Right hindlimb (tissue), 1 donor: ENCODE results near the gene PSAT1.
A peak's percentile ranks its signal among the peaks of the same experiment; 100 is the strongest.

Experiments used
- DNase-seq: peaks from one replicate; pipeline ENCODE4 v3.0.0-alpha.2; 2018

The PSAT1 gene

GRCh38 chr9:78319197-78320029 is 22.5 kb downstream of the PSAT1 start:
- peak; percentile 42 for DNase-seq

GRCh38 chr9:78320030-78320693 is 23.2 kb downstream of the PSAT1 start:
- no peak for DNase-seq

GRCh38 chr9:78320875-78321496 is 24.1 kb downstream of the PSAT1 start:
- DNase-seq, result no peak

DNA sequence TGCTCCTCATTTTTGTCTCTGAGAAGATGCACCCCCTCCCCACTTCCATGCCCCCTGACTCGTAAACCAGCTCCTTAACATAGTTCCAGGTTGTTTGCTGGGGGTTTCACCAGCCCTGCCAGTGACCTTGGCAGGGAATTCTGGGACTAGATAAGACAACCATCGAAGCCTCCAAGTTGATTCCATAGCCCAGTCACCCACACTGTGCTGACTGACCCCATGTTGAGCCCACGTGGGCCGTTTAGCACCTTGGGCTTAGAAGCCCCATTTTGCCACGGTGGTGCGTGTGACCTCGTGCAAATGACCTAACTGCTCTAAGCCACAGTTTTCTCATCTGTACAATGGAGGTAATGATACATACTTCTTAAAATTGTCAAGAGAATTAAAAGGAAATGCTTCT is 24.6 kb downstream of the PSAT1 start:
- DNase-seq, result no peak

GRCh38 chr9:78324068-78324650 is 27.2 kb downstream of the PSAT1 start:
- DNase-seq, result no peak

- DNase-seq, result no peak
These were observed 27.8 kb downstream of the PSAT1 start for GRCh38 chr9:78324682-78325081.

GRCh38 chr9:78325343-78325742 is 28.4 kb downstream of the PSAT1 start:
- DNase-seq, result peak; percentile 67

DNA sequence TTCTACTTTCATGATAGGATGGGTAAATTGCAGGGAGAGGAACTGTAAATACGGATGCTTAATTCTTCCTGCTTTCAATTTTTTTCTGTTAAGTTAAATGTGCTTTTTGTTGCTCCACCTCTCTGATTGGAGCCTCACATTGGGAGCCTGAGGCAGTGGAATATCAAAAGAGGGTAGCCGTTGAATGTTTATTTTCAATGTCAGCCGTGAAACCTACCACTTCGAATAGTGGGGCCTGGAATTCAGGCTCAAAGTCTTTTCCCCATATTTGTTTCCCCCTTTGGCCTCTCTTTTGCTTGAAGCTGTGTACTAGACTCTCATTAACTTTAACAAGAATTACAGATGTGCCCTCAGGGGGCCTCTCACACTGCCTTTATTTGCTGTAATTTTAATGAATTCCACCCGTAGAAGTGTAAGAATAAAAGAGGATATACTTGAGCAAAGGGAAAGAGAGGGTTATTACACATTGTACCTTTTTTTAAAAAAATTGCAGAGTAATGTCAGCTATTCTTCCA is 29.0 kb downstream of the PSAT1 start:
- DNase-seq, result no peak

GRCh38 chr9:78326564-78326963 is 29.6 kb downstream of the PSAT1 start:
- no peak for DNase-seq

DNA sequence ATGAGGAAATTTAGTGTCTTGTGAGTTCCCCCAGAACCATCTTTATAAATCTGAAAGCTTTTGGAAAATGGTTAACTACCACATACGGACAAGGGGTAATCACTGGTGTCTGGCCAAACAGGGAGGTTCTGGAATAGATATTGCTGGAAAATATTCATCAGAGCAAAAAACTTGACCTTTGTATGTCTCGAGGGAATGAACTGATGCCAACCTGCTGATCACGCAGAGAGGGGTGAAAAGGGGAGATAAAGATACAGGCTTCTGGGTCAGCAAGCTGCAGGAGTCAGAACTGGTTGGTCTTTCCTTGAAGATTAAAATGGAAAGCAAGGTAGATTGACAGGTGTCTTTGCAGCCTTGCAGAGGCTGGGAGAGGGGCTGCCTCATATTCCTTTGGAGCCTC is 35.5 kb downstream of the PSAT1 start:
- DNase-seq, result no peak

DNA sequence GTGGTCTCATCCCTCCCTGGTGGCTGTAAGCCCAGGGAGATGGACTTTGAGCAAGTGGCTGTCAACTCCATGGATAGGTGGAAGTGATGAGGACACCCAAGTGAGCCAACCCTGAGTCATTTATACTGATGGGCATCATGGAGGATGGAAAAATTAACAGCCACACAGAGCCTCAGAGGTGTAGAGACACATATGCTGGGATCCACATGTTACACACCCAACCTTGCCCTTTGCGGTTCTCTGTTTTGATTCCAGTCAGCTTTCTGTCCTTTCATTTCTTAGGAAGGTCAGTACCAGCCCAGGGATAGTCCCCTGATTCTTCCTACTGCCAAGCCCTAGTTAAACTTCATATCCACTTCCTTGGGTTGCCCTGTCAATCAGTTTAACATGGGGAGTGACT is 51.9 kb downstream of the PSAT1 start:
- DNase-seq, result no peak

DNA sequence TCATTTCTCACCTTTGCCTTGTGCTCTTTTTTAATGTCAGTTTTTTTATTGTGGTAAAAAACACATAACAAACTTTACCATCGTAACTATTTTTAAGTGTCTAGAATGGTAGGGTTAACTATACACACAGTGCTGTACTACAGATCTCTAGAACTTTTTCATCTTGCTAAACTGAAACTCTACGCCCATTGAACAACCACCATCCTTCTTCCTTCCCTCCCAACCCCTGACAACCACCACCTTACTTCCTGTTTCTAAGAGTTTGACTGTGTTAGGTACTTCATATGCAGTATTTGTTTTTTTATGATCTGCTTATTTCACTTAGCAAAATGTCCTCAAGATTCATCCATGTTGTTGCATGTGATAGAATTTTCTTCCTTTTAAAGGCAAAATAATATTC is 54.9 kb downstream of the PSAT1 start:
- no peak for DNase-seq

GRCh38 chr9:78354324-78354973 is 57.5 kb downstream of the PSAT1 start:
- no peak for DNase-seq

DNA sequence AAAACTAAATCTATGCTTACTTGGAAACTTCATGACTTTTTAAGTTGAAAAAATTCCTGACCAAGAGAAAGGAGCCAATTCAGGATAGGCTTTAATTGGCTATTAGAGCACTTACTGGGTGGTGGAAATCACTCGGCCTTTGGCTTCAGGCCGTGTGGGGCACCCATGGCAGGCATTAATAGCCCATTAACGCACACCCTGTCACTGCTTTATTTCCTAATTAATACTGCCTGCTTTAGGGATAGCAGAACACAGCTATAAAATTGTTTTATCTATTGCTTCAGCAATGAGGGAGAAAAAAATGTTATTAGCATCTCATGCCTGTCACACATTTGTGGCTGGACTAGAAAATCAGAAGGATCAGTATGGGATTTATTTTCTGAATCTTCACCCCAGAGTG is 58.1 kb downstream of the PSAT1 start:
- DNase-seq, result no peak

GRCh38 chr9:78356634-78357033 is 59.7 kb downstream of the PSAT1 start:
- DNase-seq, result no peak

DNA sequence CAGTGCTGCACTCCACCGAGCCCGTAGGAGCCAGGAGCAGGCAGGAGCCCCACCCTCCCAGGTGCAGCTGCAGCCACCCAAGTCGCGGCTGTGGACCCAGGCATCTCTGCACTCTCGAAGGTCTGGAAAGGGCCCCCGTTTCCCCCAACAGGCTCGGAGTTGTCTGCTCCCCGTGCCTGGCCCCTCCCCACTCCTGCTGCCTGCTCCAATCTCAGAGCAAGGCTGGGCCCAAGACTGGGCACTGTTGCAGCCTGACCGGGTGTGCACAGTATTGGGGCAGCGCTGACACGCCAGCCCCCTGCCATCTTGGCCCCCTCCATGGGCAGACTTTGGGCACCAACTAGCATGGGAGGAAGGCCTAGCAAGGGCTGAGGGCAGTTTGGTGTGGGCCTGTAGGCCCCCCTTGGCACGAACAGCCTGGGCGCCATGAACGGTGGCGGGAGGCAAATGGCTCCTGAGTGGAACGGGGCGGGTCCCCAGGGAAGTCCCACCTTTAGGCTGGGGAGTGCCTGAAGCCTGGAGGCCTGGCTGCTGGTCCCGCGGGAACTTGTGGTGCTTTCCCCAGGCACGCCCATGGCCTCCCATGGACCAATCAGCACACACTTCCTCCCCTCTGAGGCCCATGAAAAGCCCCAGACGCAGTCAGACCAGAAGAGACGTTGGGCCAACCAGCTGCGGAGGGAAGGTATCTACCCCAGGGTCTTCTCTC is 60.4 kb downstream of the PSAT1 start:
- DNase-seq, result no peak

- no peak for DNase-seq
These were observed 61.6 kb downstream of the PSAT1 start for GRCh38 chr9:78358329-78359051.

- no peak for DNase-seq
These were observed 66.3 kb downstream of the PSAT1 start for GRCh38 chr9:78363221-78363620.

GRCh38 chr9:78365748-78366697 is 69.1 kb downstream of the PSAT1 start:
- DNase-seq, result no peak

GRCh38 chr9:78366827-78367226 is 69.9 kb downstream of the PSAT1 start:
- no peak for DNase-seq
